HepG2 (cell line): Measurements from ENCODE around the gene TCFL5. TPM values are rescaled to one million over a fixed set of nuclear protein-coding genes. Genes with fewer than 3 reads are reported as not detected.

Source experiments
- ADNP ChIP-seq: sonication (generic); formaldehyde crosslinking; IDR thresholded peaks from 2 replicates; pipeline ENCODE4 v1.4.0; 2020; ENCODE audit warnings: missing genetic modification reagents
- ARID4A ChIP-seq: sonication (generic); formaldehyde crosslinking; IDR thresholded peaks from 2 replicates; pipeline ENCODE4 v1.5.0; 2020; ENCODE audit warnings: mild to moderate bottlenecking, missing genetic modification reagents, borderline replicate concordance
- ARNT ChIP-seq: fragments of 450-650 bp; IDR thresholded peaks from 2 replicates; pipeline ENCODE4 v1.6.1; 2017
- MEF2D ChIP-seq: sonication (generic); formaldehyde crosslinking; IDR thresholded peaks from 2 replicates; pipeline ENCODE4 v1.5.1; 2020; ENCODE audit warnings: mild to moderate bottlenecking, missing genetic modification reagents
- MZF1 ChIP-seq: sonication (generic); formaldehyde crosslinking; IDR thresholded peaks from 2 replicates; pipeline ENCODE4 v1.8.1; 2023; ENCODE audit warnings: mild to moderate bottlenecking, missing genetic modification reagents, borderline replicate concordance
- NR2F1 ChIP-seq, 2 experiments: fragments of 450-650 bp in 1 of 2; formaldehyde crosslinking in 1 of 2; IDR thresholded peaks; 2 replicates each; pipeline versions ENCODE4 v1.5.0 to v1.6.1; 2016 to 2020; ENCODE audit warnings: mild to moderate bottlenecking in 1 of 2, missing compliant biosample characterization in 1 of 2, missing genetic modification reagents in 1 of 2, moderate library complexity in 1 of 2
- RAD21 ChIP-seq: fragments of 450-650 bp; formaldehyde crosslinking; IDR thresholded peaks from 2 replicates; pipeline ENCODE4 v1.5.0; 2020; ENCODE audit warnings: mild to moderate bottlenecking
- SMAD9 ChIP-seq: sonication (generic); formaldehyde crosslinking; IDR thresholded peaks from 2 replicates; pipeline ENCODE4 v1.5.1; 2020; ENCODE audit warnings: mild to moderate bottlenecking, missing genetic modification reagents
- TAF15 ChIP-seq: fragments of 200-400 bp; formaldehyde crosslinking; IDR thresholded peaks from one replicate; pipeline ENCODE4 v1.6.1; 2018; ENCODE audit warnings: mild to moderate bottlenecking, low read depth, low read length; ENCODE audit not compliant: poor library complexity, severe bottlenecking
- ZBED4 ChIP-seq: sonication (generic); formaldehyde crosslinking; IDR thresholded peaks from 2 replicates; pipeline ENCODE4 v1.4.0; 2020; ENCODE audit warnings: missing genetic modification reagents, borderline replicate concordance
- ZNF609 ChIP-seq: sonication (generic); formaldehyde crosslinking; IDR thresholded peaks from 2 replicates; pipeline ENCODE4 v1.4.0; 2020; ENCODE audit warnings: mild to moderate bottlenecking, missing genetic modification reagents, borderline replicate concordance
- polyA plus RNA-seq, 8 experiments: library from polyadenylated mRNA; depleted of rRNA in 3 of 8; stranded (reverse) in 7 of 8; unstranded in 1 of 8; fragments of >200 nt; fragmentation: Illumina TruSeq in 4 of 8; extraction: Trizol in 4 of 8; gene quantifications; 2 replicates each; pipeline versions ENCODE4 v1.2.1 to v1.2.3, GENCODE V29; 2011 to 2016; ENCODE audit warnings: low read depth in 4 of 8, missing spikeins in 1 of 8, mixed read lengths in 1 of 8; ENCODE audit not compliant: insufficient read depth in 1 of 8
- total RNA-seq, 5 experiments: library from RNA; depleted of rRNA; stranded (reverse); fragments of >200 nt; fragmentation: Illumina TruSeq; extraction: Trizol; gene quantifications; 2 replicates each; pipeline ENCODE4 v1.2.3, GENCODE V29; 2016; ENCODE audit warnings: low read depth in 1 of 5

The TCFL5 gene
- total and polyA plus RNA-seq, 2 of the 13 experiments (the other 11 are each of a cell fraction or from before 2014, with no cell fraction given) = 14.8 to 20.0 TPM

- TF ChIP-seq ZNF609 (CRISPR knock-in tag) = no peak
- TF ChIP-seq NR2F1 (CRISPR knock-in tag; IDR thresholded peaks at IDR 0.05) = no peak
- TF ChIP-seq MZF1 (CRISPR knock-in tag) = no peak
- no peak for TF ChIP-seq RAD21 (CRISPR knock-in tag)
- TF ChIP-seq SMAD9 (CRISPR knock-in tag) = no peak
- no peak for TF ChIP-seq ADNP
- no peak for TF ChIP-seq MEF2D (CRISPR knock-in tag)
- TF ChIP-seq TAF15 = peak; percentile 15
- TF ChIP-seq ZBED4 (CRISPR knock-in tag) = no peak
- no peak for TF ChIP-seq ARID4A (CRISPR knock-in tag)
- no peak for TF ChIP-seq ARNT
These were observed 54.0 kb downstream of the TCFL5 start (continued) for GRCh38 chr20:62807444-62808210.
